SU-DHL-6 (cell line): ENCODE measurements around the gene DKC1.

Experiments used
- H2AFZ ChIP-seq: fragments of 200-600 bp; sonication (generic); 2 replicates; pipeline ENCODE4 v1.6.1; 2014; ENCODE audit warnings: low read depth, mild to moderate bottlenecking, moderate library complexity, mixed read lengths, antibody characterized with exemption, low read length; ENCODE audit not compliant: severe bottlenecking
- H3F3A ChIP-seq: fragments of 200-600 bp; shearing (Covaris generic); 2 replicates; pipeline ENCODE4 v1.6.0; 2016; ENCODE audit warnings: antibody characterized with exemption, mild to moderate bottlenecking; ENCODE audit not compliant: insufficient read depth
- H3K27ac ChIP-seq: fragments of 200-600 bp; sonication (generic); 2 replicates; pipeline ENCODE4 v1.5.1; 2016; ENCODE audit warnings: low read depth, mild to moderate bottlenecking, low read length, moderate library complexity, mixed read lengths
- H3K27me3 ChIP-seq: fragments of 200-600 bp; sonication (generic), shearing (Covaris generic); 2 replicates; pipeline ENCODE4 v1.6.0; 2014; ENCODE audit warnings: mild to moderate bottlenecking, low read length
- H3K36me3 ChIP-seq: fragments of 200-600 bp; sonication (generic); 2 replicates; pipeline ENCODE4 v1.6.1; 2014; ENCODE audit warnings: mild to moderate bottlenecking, low read length, mixed read lengths
- H3K4me2 ChIP-seq: fragments of 300-600, 200-600 bp; shearing (Covaris generic), sonication (generic); 2 replicates; pipeline ENCODE4 v1.6.0; 2014; ENCODE audit warnings: low read length, low read depth, mild to moderate bottlenecking; ENCODE audit not compliant: poor library complexity, severe bottlenecking
- H3K4me3 ChIP-seq: fragments of 200-600 bp; sonication (generic); 2 replicates; pipeline ENCODE4 v1.5.1; 2014; ENCODE audit warnings: antibody characterized with exemption, low read length, mild to moderate bottlenecking, mixed read lengths; ENCODE audit not compliant: insufficient read depth, poor library complexity, severe bottlenecking
- H3K79me2 ChIP-seq: fragments of 200-600 bp; sonication (generic); 2 replicates; pipeline ENCODE4 v1.6.1; 2014; ENCODE audit warnings: mild to moderate bottlenecking, low read length, moderate library complexity; ENCODE audit not compliant: insufficient read depth
- H3K9ac ChIP-seq: fragments of 200-600 bp; sonication (generic); 2 replicates; pipeline ENCODE4 v1.7.0; 2014; ENCODE audit warnings: mild to moderate bottlenecking, low read length
- H3K9me2 ChIP-seq: fragments of 200-600 bp; sonication (generic); replicated peaks from 2 replicates; pipeline ENCODE4 v1.6.1; 2014; ENCODE audit warnings: low read length; ENCODE audit not compliant: insufficient read depth
- H3K9me3 ChIP-seq: fragments of 200-600 bp; sonication (generic); 2 replicates; pipeline ENCODE4 v1.6.1; 2014; ENCODE audit warnings: low read length, mixed read lengths; ENCODE audit not compliant: insufficient read depth
- H4K20me1 ChIP-seq: fragments of 200-600 bp; sonication (generic); 2 replicates; pipeline ENCODE4 v1.6.1; 2014; ENCODE audit warnings: low read depth, mild to moderate bottlenecking, antibody characterized with exemption, low read length, moderate library complexity, mixed read lengths
- EZH2phosphoT487 ChIP-seq: fragments of 200-600 bp; sonication (generic), shearing (Covaris generic); conservative IDR thresholded peaks from 2 replicates; pipeline ENCODE4 v1.6.1; 2018; ENCODE audit warnings: mild to moderate bottlenecking, antibody characterized with exemption, low read length, moderate library complexity, mixed read lengths
- TF ChIP-seq, protein P1 (sequence below): fragments of 200-600 bp; sonication (generic); IDR thresholded peaks from one replicate; pipeline ENCODE4 v1.5.1; 2017; ENCODE audit warnings: antibody characterized with exemption, mild to moderate bottlenecking, low read length, moderate library complexity; ENCODE audit not compliant: insufficient read depth, poor library complexity, severe bottlenecking

The DKC1 gene

DNA sequence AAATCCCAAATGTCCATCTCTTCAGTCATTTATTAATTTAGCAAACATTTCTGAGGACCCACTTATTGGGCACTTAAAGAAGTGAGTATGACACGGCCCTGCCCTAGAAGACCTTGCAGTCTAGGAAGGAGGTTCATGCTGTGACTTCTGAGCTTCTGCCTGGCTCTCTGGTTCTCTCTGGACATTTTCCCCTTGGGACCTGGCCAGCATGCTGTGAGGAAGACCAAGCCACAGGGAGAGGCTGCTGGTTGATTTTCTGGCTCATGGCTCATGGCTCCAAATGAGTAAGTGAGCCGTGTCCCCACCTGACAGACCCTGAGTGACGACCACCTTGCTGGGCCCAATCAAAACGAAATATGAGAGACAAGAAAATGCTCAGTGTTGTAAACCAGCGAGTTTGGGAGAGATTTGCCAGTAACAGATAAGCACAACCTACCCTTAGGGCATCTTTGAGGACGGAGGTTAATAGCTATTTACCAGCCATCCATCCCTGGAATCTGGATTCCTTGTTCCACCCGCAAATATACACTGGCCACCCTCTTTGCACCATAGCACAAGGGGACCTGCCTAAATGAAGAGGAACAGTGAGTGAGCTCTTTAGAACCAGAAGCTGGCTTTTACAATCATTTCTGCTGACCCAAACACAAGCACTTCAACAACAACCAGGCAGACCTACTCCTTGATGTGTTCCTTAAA is 41.7 kb downstream of the DKC1 start:
- no peaks in the 10 kb centered on the region for H3F3A ChIP-seq
- H4K20me1 ChIP-seq: no peaks in the 10 kb centered on the region
- no peaks in the 10 kb centered on the region for H3K27me3 ChIP-seq
- H3K36me3 ChIP-seq: no peaks in the 10 kb centered on the region
- no peak overlapping the region for H3K4me3 ChIP-seq
- TF ChIP-seq, protein P1, sequence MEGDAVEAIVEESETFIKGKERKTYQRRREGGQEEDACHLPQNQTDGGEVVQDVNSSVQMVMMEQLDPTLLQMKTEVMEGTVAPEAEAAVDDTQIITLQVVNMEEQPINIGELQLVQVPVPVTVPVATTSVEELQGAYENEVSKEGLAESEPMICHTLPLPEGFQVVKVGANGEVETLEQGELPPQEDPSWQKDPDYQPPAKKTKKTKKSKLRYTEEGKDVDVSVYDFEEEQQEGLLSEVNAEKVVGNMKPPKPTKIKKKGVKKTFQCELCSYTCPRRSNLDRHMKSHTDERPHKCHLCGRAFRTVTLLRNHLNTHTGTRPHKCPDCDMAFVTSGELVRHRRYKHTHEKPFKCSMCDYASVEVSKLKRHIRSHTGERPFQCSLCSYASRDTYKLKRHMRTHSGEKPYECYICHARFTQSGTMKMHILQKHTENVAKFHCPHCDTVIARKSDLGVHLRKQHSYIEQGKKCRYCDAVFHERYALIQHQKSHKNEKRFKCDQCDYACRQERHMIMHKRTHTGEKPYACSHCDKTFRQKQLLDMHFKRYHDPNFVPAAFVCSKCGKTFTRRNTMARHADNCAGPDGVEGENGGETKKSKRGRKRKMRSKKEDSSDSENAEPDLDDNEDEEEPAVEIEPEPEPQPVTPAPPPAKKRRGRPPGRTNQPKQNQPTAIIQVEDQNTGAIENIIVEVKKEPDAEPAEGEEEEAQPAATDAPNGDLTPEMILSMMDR: no peak
- no peak for TF ChIP-seq EZH2phosphoT487
- H2AFZ ChIP-seq: no peak overlapping the region
- peak overlapping the region; percentile 37; the same call in 1 of the 2 replicates for H3K9ac ChIP-seq
- no peaks in the 10 kb centered on the region for H3K9me2 ChIP-seq
- no peaks in the 10 kb centered on the region for H3K9me3 ChIP-seq
- H3K4me2 ChIP-seq: peak overlapping the region; percentile 56
- H3K79me2 ChIP-seq: no peaks in the 10 kb centered on the region
- H3K27ac ChIP-seq: no peak overlapping the region

DNA sequence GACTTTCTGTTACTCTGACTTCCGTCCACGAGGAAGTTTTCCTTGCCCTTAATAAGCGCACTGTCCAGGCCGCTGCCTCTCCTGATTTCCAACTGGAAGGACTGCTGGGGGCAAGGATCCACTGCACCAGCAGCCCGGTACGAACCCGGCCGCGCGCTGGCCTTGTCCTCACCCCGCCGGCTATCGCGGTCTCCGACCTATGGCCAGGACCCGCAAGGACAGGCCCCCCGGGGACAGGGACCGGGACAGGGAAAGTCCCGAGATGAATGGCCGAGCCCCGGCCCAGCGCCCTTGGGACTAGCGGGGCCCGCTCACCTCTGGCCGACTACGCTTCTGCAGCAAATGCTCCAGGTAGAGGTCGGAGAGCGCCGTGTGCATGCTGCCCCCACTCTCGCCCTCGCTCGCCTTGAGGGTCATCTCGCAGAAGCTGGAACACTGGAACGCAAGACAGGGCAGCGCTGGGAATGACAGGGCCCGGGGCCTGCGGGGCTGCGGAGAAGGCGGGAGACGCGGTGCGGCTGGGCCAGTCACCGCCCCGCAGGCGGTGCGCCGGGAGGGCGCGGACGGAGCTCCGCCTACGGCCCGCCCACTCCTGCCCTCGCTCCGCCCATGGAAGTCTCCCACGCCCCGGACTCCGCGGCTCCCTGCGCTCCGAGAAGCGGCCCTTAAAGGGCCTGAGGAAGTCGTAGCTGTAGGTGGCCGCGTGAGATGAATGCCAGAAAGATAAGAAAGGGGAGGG is 42.5 kb downstream of the DKC1 start, which contains the start of gene MPP1:
Gene MPP1, minus strand, starts transcription at position 529 of the 739 bp plus-strand sequence. Its CDS starts 112 bp downstream, at position 417.
- no peaks in the 10 kb centered on the region for H3K27me3 ChIP-seq
- TF ChIP-seq, protein P1: no peak
- TF ChIP-seq EZH2phosphoT487: no peak

DNA sequence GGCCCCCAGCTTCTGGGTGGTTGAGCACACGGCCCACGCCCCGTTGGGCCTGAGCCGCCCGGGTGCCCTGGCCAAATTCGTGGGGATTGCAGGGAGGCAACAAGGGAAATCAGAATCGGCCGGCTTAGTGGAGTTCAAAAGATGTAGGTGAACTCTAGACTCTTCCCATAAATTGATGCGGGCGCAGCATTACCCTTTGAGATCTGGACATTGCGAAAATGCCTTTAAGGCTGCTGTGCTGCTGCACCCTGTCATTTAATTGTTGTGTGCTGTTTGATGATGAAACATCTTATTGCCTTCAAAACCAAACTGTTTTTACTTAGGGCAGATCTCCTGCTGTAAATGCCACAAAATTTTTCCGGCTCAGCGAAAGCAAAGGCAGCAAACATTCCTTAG is 43.0 kb downstream of the DKC1 start:
- H3F3A ChIP-seq: no peaks in the 10 kb centered on the region
- no peaks in the 10 kb centered on the region for H3K9me3 ChIP-seq
- H3K27ac ChIP-seq: no peak overlapping the region
- H3K27me3 ChIP-seq: no peaks in the 10 kb centered on the region
- no peaks in the 10 kb centered on the region for H3K9me2 ChIP-seq
- H2AFZ ChIP-seq: peak overlapping the region; percentile 74
- peak overlapping the region; percentile 37 for H3K9ac ChIP-seq
- peak overlapping the region; percentile 56 for H3K4me2 ChIP-seq
- H3K36me3 ChIP-seq: no peaks in the 10 kb centered on the region
- H3K4me3 ChIP-seq: peak overlapping the region; percentile 43
- TF ChIP-seq, protein P1: no peak
- TF ChIP-seq EZH2phosphoT487: no peak
- H3K79me2 ChIP-seq: no peaks in the 10 kb centered on the region
- H4K20me1 ChIP-seq: no peaks in the 10 kb centered on the region

More for the DNA sequence above, 42.5 kb downstream of the DKC1 start, which contains the start of gene MPP1:
- Histone ChIP-seq H3K36me3 (no peaks in the 10 kb centered on the region), H3K4me2 (peak within 1 kb of the TSS; percentile 56), H4K20me1 (no peaks in the 10 kb centered on the region), H3K79me2 (no peaks in the 10 kb centered on the region), H3K27ac (no peak within 1 kb of the TSS), H3K9me2 (no peaks in the 10 kb centered on the region), H3F3A (no peaks in the 10 kb centered on the region), H3K9me3 (no peaks in the 10 kb centered on the region), H3K4me3 (peak within 1 kb of the TSS; percentile 43), H2AFZ (peak within 1 kb of the TSS; percentile 74), H3K9ac (peak within 1 kb of the TSS; percentile 37)
